Measurements from ENCODE around the gene CPVL. TPM values are rescaled to one million over a fixed set of nuclear protein-coding genes. Genes with fewer than 3 reads are reported as not detected.

CPVL gene
- total RNA-seq, 1 experiment from 2014 or later: 10.3 TPM

GRCh38 chr7:29019387-29019786 is 127.0 kb downstream of the CPVL start:
- Histone ChIP-seq H3K9me2 (ENCODE audit: insufficient read depth) (no peaks in the 10 kb centered on the region), H2AFZ (ENCODE audit: low read depth, low read length, poor library complexity, severe bottlenecking) (no peak overlapping the region), H3K27me3 (ENCODE audit: insufficient read depth, low read length) (no peaks in the 10 kb centered on the region), H3K27ac (ENCODE audit: low read depth, low read length) (no peak overlapping the region), H3K4me3 (replicated peaks in 1 of 2; ENCODE audit: low read depth in 1 of 2, low read length in 2 of 2) (no peak overlapping the region), H3K79me2 (ENCODE audit: insufficient read depth, low read length) (no peaks in the 10 kb centered on the region), H3K9me3 (ENCODE audit: control insufficient read depth in 1 of 2, insufficient read depth in 1 of 2, low read depth in 1 of 2, low read length in 2 of 2) (no peaks in the 10 kb centered on the region), H3K4me2 (ENCODE audit: low read length) (no peak overlapping the region), H3K9ac (ENCODE audit: low read length) (no peak overlapping the region), H3K4me1 (ENCODE audit: control insufficient read depth in 1 of 2, insufficient read depth in 2 of 2, low read length in 2 of 2) (no peaks in the 10 kb centered on the region), H3K36me3 (ENCODE audit: control insufficient read depth in 1 of 2, insufficient read depth in 2 of 2, low read length in 2 of 2) (no peaks in the 10 kb centered on the region), H4K20me1 (ENCODE audit: insufficient read depth) (no peaks in the 10 kb centered on the region)
- ATAC-seq: no peak
- ChIA-PET POLR2A (no interaction called here), RAD21 (ENCODE audit: low non-redundant PET in 1 of 2, low total read pairs in 2 of 2, uncharacterized antibody in 2 of 2, unreplicated experiment in 2 of 2) (no interaction called here), CTCF (no interaction called here)
- intact Hi-C loops (cut with micrococcal nuclease): no loop called here
- BruUV-seq (replicated peaks): no TSS peak
- no peak for DNase-seq (ENCODE audit: low read depth, low spot score)
- TF ChIP-seq ZBTB33 (IDR thresholded peaks at IDR 0.05; ENCODE audit: extremely low read depth, insufficient replicate concordance, low read length): no peak
- TF ChIP-seq SRF (IDR thresholded peaks at IDR 0.05; ENCODE audit: low read depth): no peak
- TF ChIP-seq CBX3 (IDR thresholded peaks at IDR 0.05; ENCODE audit: low read depth): no peak
- no peak for TF ChIP-seq RAD21 (IDR thresholded peaks at IDR 0.05; ENCODE audit: low read depth)
- TF ChIP-seq YY1 (IDR thresholded peaks at IDR 0.05; ENCODE audit: extremely low read depth, insufficient replicate concordance, low read depth, low read length): no peak

GRCh38 chr7:29017713-29018112 is 128.6 kb downstream of the CPVL start:
- intact Hi-C loops (cut with micrococcal nuclease): no loop called here
- DNase-seq (ENCODE audit: low read depth, low spot score) (no peak), ATAC-seq (no peak)
- no peaks in the 10 kb centered on the region for H3K9me3 ChIP-seq (ENCODE audit: control insufficient read depth in 1 of 2, insufficient read depth in 1 of 2, low read depth in 1 of 2, low read length in 2 of 2)
- H3K4me3 ChIP-seq (replicated peaks in 1 of 2; ENCODE audit: low read depth in 1 of 2, low read length in 2 of 2): no peak overlapping the region
- POLR2A ChIA-PET: no interaction called here
- CTCF ChIA-PET: interaction anchor here (0.7 kb wide), 1 partner anchor 483 kb away, joined by 3 read pairs; no protein-coding TSS in a partner anchor
- H3K27me3 ChIP-seq (ENCODE audit: insufficient read depth, low read length): no peaks in the 10 kb centered on the region
- no peaks in the 10 kb centered on the region for H4K20me1 ChIP-seq (ENCODE audit: insufficient read depth)
- no peak overlapping the region for H2AFZ ChIP-seq (ENCODE audit: low read depth, low read length, poor library complexity, severe bottlenecking)
- H3K4me2 ChIP-seq (ENCODE audit: low read length): no peak overlapping the region
- no peak overlapping the region for H3K27ac ChIP-seq (ENCODE audit: low read depth, low read length)
- H3K4me1 ChIP-seq (ENCODE audit: control insufficient read depth in 1 of 2, insufficient read depth in 2 of 2, low read length in 2 of 2): no peaks in the 10 kb centered on the region
- H3K9me2 ChIP-seq (ENCODE audit: insufficient read depth): no peaks in the 10 kb centered on the region
- TF ChIP-seq ZBTB33 (IDR thresholded peaks at IDR 0.05; ENCODE audit: extremely low read depth, insufficient replicate concordance, low read length): no peak
- TF ChIP-seq ZFX (IDR thresholded peaks at IDR 0.05): no peak
- TF ChIP-seq SIN3A (IDR thresholded peaks at IDR 0.05; ENCODE audit: low read depth): no peak
- TF ChIP-seq ELF1 (IDR thresholded peaks at IDR 0.05; ENCODE audit: borderline replicate concordance, low read depth): no peak
- no peak for TF ChIP-seq EZH2 (IDR thresholded peaks at IDR 0.05)
- no peak for TF ChIP-seq TCF7L2 (IDR thresholded peaks at IDR 0.05; ENCODE audit: borderline replicate concordance, extremely low read depth, insufficient read depth, insufficient read length)
- no peak for TF ChIP-seq SP1 (IDR thresholded peaks at IDR 0.05; ENCODE audit: low read depth)
- no peak for TF ChIP-seq POLR2AphosphoS5 (IDR thresholded peaks at IDR 0.05; ENCODE audit: low read depth, low read length)
- TF ChIP-seq POLR2A (IDR thresholded peaks at IDR 0.05; ENCODE audit: borderline replicate concordance, extremely low read depth, insufficient read depth, insufficient read length): no peak
- RAD21 ChIA-PET (ENCODE audit: low non-redundant PET in 1 of 2, low total read pairs in 2 of 2, uncharacterized antibody in 2 of 2, unreplicated experiment in 2 of 2): no interaction called here
- no TSS peak for BruUV-seq (replicated peaks)
- no peaks in the 10 kb centered on the region for H3K79me2 ChIP-seq (ENCODE audit: insufficient read depth, low read length)
- H3K36me3 ChIP-seq (ENCODE audit: control insufficient read depth in 1 of 2, insufficient read depth in 2 of 2, low read length in 2 of 2): no peaks in the 10 kb centered on the region
- no peak overlapping the region for H3K9ac ChIP-seq (ENCODE audit: low read length)
